ENCODE measurements around the gene IL11.
"Not testable (repeated sequence)": the region's sequence is repeated elsewhere in the genome, so short reads cannot be mapped to it uniquely, and the experiment has no call there.

IL11 gene

DNA sequence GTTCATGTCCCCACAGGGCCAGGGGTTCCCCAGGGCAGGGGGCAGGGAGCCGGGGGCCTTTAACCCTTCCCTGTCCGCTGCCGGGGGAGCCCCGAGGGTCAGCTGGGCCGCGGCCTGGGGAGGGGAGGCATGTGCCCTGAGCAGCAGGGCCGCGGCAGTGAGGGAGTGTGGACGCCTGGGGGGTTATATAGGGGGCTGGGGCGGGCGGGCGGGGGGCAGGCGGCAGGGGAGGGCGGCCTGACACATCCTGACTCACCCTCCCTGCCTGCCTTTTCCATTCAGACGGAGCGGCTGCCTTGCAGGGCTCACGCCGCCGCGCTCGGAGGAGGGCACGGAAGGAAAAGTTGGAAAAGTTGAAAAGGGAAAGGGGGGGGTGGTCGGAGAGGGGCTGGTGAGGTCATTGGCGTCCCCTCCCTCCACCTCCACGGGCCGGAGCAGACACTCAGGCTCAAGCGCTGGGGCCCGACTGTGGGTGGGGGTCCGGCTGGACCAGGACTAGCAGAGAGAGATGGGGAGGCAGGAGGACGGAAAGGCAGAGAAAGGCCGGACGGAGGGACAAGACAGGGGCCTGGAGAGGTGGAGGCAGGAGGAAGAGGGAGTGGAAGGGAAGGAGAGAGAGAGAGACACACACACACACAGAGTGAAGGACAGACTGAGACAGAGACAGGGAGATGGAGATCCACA lies at the start of gene IL11:
Gene IL11, minus strand, starts transcription at position 159 of the 684 bp plus-strand sequence. Its CDS starts 153 bp downstream, at position 6.
- DNase-seq (ENCODE audit: low spot score), result peak; percentile 89

- no peak for DNase-seq (ENCODE audit: low spot score)
Observed at GRCh38 chr19:55419624-55420236, 49.5 kb upstream of the IL11 start.

GRCh38 chr19:55419103-55419502 lies 48.8 kb upstream of the IL11 start:
- no peak for DNase-seq (ENCODE audit: low spot score)

GRCh38 chr19:55418185-55418584 lies 47.9 kb upstream of the IL11 start:
- DNase-seq (ENCODE audit: low spot score), result peak; percentile 85

- DNase-seq (ENCODE audit: low spot score), result no peak
Observed at GRCh38 chr19:55410168-55410567, 39.9 kb upstream of the IL11 start.

- not testable (repeated sequence) for DNase-seq (ENCODE audit: low spot score)
Observed at GRCh38 chr19:55409179-55409578, 38.9 kb upstream of the IL11 start.

GRCh38 chr19:55408533-55408872 lies 38.2 kb upstream of the IL11 start:
- DNase-seq (ENCODE audit: low spot score), result no peak

GRCh38 chr19:55407800-55408532 lies 37.7 kb upstream of the IL11 start:
- DNase-seq (ENCODE audit: low spot score), result peak; percentile 99

DNA sequence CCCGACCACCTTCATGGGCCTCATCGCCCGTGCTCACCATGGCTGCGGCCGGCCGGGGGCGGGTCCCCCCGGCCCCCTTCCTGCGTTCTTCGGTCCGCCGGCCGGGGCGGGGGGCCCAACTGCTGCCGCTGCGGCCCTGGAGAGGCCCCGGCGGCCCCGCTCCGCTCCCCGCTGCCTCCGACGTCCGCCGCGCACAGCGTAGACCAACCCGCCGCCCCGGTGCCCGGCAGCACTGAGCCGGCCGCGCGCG lies 37.2 kb upstream of the IL11 start, which contains the start of gene UBE2S:
Gene UBE2S, minus strand, starts transcription at position 239 of the 250 bp plus-strand sequence. Its CDS starts 199 bp downstream, at position 40.
- DNase-seq (ENCODE audit: low spot score), result not testable (repeated sequence)

DNA sequence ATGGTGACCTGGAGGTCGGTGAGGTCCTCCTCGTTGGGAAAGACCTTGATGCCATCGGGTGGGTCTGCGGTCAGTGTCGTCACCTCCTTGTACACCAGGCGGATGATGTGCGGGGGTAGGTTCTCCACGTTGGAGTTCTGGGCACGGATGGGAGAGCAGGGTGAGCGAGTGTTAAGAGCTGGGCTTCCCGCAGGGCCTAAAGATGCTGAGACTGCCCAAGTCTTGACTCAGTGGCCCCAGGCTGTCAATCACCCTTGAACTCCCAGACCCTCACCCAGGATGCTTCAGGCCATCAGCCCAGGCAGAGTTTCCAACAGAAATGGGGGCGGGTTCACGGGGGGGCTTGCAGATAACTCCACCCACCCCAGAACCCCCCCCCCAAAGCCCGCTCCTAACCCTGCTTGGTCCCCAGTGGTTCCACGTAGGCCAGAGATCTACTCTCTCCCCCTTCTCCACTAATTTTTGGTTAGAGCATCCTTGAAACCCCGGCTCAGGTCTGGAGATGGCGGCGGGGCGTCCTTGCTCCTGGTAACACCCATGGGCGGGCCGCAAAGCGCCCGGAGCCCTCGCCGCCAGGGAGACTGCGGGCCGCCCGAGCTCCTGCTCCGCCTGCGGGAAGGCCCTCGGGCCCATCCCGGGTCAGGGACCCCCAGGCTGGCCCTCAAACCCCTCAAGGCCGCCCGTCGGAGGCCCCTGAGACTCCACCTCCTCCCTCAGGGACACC lies 36.7 kb upstream of the IL11 start:
- DNase-seq (ENCODE audit: low spot score), result peak; percentile 75

DNA sequence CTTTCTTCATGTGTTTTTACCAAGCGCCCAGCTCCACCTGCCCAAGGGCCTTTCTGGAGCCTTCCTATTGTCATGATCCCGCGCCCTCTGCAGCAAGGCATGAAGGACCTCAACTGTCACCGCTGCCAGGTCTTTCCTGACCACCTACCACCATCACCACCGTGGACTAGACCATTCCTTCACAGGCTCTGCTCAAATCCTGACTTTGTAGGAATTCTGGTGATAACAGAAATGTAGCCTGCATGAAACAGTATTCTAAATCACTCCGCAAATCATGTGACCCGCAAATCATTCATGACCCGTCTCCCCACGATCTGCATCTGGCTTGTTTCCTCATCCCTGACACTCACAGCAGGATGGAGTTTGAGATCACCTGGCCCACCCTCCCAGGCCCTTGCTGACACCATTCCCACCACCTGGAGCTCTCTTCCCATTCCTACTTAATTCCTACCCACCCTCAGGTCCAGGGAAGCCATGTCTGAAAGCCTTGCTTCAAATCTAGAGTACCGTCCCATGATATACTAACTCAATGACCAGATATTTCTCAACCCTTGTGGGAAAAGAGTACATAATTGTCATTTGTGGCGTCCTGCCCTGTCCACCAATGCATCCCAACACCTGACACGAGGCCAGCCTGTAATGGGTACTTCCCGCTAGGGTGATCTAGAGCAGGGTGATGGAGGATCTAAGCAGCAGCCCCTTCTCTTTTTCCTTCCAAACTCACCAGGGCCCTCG lies 36.0 kb upstream of the IL11 start:
- no peak for DNase-seq (ENCODE audit: low spot score)

- DNase-seq (ENCODE audit: low spot score), result no peak
Observed at GRCh38 chr19:55405638-55406037, 35.4 kb upstream of the IL11 start.

DNA sequence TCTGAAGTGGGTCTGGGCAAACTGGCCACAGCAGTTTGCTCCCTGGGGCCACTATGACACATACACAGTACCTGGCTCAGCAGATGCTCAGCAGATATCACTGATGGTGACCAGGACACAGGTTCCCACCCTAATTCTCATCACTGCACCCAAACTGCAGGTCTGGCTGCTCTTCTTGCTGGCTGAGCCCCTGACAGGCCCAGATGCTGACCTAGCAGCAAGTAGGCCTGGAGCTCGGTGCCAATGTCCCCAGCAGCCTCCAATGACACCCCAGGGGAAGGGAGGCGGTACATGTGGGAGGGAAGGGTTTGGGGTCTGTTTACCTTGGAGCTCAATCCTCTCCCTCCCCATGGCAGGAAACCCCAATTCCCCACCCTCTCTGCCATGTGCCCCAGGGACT lies 32.2 kb upstream of the IL11 start:
- DNase-seq (ENCODE audit: low spot score), result no peak

DNA sequence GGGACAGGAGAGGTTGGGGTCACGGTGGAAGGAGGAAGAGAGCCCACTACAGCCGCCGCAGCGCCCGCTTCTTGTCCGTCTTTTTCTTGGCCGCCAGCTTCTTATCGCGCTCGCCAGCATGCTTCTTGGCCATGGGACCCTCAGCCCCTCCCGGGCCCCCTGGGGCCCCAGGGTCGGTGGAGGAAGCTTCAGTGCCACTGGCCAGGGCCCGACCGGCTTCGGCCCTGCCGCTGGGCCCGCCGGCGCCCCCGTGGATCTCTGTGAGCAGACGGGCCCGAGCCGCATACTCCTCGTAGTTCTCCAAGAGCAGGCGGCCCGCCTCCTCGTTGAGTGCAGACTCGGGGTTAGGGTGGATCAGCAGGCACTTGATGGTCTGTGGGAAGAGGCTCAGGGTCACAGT lies 31.1 kb upstream of the IL11 start:
- not testable (repeated sequence) for DNase-seq (ENCODE audit: low spot score)

DNA sequence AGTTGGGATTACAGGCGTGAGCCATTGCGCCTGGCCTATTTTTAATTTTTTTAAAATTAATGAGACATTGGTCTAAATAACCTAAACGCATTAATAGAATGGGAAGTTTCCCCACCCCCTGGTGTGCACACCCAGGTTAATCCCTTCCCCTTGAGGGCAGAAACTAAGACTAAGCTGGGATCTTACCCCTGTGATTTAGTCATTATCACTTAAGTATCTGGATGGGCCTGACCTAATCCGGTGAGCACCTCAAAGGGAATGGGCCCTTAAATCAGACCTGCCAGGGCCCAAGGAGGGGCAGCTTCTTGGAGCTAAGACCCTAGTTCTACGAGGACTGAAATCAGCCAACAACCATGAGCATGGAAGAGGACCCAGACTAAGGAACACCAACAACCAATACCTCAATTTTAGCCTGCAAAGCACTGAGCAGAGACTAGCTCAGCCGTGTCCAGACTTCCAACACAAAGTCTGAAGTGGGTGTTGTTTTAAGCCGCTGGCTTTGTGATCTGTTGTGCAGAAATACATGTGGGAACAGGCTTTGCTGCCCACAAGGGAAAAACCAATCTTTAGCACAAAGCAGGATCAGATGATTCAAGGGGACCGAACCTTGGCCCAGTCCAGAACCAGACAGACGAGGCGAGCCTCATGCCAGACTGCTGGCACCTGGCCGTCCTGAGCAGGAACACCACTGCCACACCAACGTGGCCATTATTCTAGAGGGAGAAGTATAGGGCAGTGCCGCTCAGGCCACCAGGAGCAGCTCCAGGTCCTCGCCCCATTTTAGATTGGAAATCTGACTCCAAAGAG lies 30.2 kb upstream of the IL11 start:
- DNase-seq (ENCODE audit: low spot score), result no peak

GRCh38 chr19:55398200-55398925 lies 28.1 kb upstream of the IL11 start:
- DNase-seq (ENCODE audit: low spot score), result no peak

DNA sequence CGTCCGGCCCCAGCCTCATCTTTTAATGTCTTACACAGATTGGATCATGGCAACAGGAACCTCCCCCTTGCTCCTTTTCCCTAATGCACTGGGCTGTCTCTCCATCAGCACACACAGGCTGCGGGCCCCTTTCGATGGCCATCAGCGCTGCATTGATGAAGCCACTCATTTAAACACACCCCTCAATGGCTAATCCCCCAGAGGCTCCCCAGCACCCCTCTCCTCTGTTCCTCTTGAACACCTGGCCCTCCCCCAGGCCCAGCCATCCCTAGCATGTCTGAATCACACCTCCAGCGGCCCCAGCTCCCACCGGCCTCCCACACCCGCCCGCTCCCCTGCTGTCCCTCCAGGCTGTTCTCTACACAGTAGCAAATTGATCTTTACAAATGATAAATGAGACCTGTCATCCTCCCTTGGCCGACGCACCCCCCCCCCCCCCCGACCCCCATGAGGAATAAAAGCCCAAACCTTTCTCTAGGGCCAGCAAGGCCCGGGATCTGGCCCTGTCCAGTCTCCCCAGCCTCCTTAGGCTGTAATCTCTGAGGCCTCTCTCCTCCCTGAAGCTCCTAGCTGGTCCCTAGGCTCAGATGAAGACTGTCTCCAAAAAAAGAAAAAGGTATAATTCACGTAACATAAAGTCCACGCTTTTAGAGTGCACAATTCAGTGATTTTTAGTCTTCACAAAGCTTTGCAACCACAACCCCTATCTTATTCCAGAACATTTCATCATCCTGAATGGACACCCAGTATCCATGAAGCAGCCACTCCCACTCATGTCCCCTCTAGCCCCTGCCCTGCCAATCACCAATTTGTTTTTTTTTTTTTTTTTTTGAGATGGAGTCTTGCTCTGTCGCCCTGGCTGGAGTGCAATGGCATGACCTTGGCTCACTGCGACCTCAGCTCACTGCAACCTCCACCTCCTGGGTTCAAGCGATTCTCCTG lies 22.8 kb upstream of the IL11 start:
- no peak for DNase-seq (ENCODE audit: low spot score)

DNA sequence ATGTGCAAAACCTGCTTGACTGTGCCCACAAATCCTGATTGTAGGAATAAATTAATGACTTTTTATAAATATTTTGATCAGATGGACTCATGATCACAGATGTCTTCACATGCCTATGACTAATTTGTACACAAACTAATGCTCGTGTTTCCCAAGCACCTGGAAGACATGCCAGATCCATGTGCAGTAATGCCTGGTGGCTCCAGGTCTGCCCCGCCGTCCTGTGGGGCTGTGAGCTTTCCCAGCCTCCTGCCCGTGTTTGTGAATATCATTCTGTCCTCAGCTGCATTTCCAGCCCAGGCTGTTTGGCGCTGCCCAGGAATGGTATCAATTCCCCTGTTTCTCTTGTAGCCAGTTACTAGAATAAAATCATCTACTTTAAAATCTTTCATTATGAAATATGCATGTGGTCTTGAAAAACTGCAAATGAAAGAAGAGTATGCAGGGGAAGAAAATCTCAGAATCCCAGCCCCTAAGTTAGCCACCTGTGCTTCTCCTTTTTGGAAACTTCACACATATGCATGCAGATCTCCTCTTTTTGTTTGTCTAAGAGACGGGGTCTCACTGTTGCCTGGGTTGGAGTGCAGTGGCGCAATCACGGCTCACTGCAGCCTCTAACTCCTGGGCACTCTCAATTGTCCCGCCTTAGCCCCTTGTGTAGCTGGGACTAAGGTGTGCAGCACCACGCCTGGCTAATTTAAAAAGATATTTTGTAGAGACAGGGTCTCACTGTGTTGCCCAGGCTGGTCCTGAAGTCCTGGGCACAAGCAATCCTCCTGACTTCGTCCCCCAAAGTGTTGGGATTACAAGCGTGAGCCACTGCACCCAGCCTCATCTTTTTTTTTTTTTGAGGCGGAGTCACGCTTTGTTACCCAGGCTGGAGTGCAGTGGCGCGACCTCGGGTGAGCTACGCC lies 21.7 kb upstream of the IL11 start:
- DNase-seq (ENCODE audit: low spot score), result no peak
